ENCODE results near the gene EOMES. TPM values are rescaled to one million over a fixed set of nuclear protein-coding genes. Genes with fewer than 3 reads are reported as not detected.

EOMES gene
- total and polyA plus RNA-seq, 2 of the 8 experiments (the other 6 are each of a cell fraction or from before 2014, with no cell fraction given), result 0.09 to 0.47 TPM

GRCh38 chr3:27712136-27713077, 9.7 kb downstream of the EOMES start (continued):
- TF ChIP-seq GABPA (IDR thresholded peaks at IDR 0.05; ENCODE audit: borderline replicate concordance, insufficient read depth, low read length) (no peak), SIX5 (IDR thresholded peaks at IDR 0.05; ENCODE audit: low read depth, low read length) (no peak), BACH1 (IDR thresholded peaks at IDR 0.05; ENCODE audit: low read length) (peak; percentile 46; the same call in 1 of the 2 replicates), RAD21 (IDR thresholded peaks at IDR 0.05 in 1 of 2, conservative IDR thresholded peaks at IDR 0.05 in 1 of 2; ENCODE audit: low read depth in 2 of 2, low read length in 2 of 2) (peak; percentile 89 to 90), TBP (IDR thresholded peaks at IDR 0.05; ENCODE audit: low read depth, low read length) (no peak), SRF (IDR thresholded peaks at IDR 0.05; ENCODE audit: low read depth, low read length) (no peak), EGR1 (IDR thresholded peaks at IDR 0.05; ENCODE audit: borderline replicate concordance, low read depth, low read length) (no peak), POU5F1 (IDR thresholded peaks at IDR 0.05; ENCODE audit: low read depth, low read length) (no peak), POLR2AphosphoS5 (IDR thresholded peaks at IDR 0.05; ENCODE audit: low read depth, low read length) (no peak), EP300 (IDR thresholded peaks at IDR 0.05; ENCODE audit: borderline replicate concordance in 1 of 2, low read depth in 2 of 2, low read length in 2 of 2) (no peak), JUND (IDR thresholded peaks at IDR 0.05; ENCODE audit: low read length) (no peak), HDAC2 (IDR thresholded peaks at IDR 0.05; ENCODE audit: borderline replicate concordance in 1 of 2, low read depth in 2 of 2, low read length in 2 of 2) (0 out of 4 replicates have a peak, but pooled peaks of 1 of the 2 experiments have one; percentile 13), TEAD4 (IDR thresholded peaks at IDR 0.05; ENCODE audit: low read depth, low read length) (no peak), ATF3 (IDR thresholded peaks at IDR 0.05; ENCODE audit: insufficient read depth, low read depth, low read length) (no peak), RFX5 (IDR thresholded peaks at IDR 0.05; ENCODE audit: borderline replicate concordance, low read depth, low read length) (no peak), ATF2 (IDR thresholded peaks at IDR 0.05; ENCODE audit: low read length) (no peak), CTBP2 (IDR thresholded peaks at IDR 0.05; ENCODE audit: borderline replicate concordance, insufficient read depth, insufficient read length, low read length) (no peak), TAF7 (optimal IDR thresholded peaks at IDR 0.05; ENCODE audit: borderline replicate concordance, low read depth, low read length) (no peak)

All from H1 (cell line).